ENCODE results near the gene BANP.
A peak's percentile ranks its signal among the peaks of the same experiment; 100 is the strongest.
"Not testable (repeated sequence)": the region's sequence is repeated elsewhere in the genome, so short reads cannot be mapped to it uniquely, and the experiment has no call there.

BANP gene

GRCh38 chr16:88024491-88025085, 73.4 kb downstream of the BANP start:
- not testable (repeated sequence) for H3K9ac ChIP-seq (ENCODE audit: low read length); H3K79me2 ChIP-seq (ENCODE audit: insufficient read depth, low read length); H3K4me3 ChIP-seq (ENCODE audit: low read depth, low read length, poor library complexity, severe bottlenecking); H2AFZ ChIP-seq (ENCODE audit: low read length); H3F3A ChIP-seq (ENCODE audit: insufficient read depth, low read length); H4K20me1 ChIP-seq (ENCODE audit: insufficient read depth, low read length); H3K4me2 ChIP-seq (ENCODE audit: low read length); H3K9me2 ChIP-seq (ENCODE audit: low read depth, low read length); H3K27ac ChIP-seq (ENCODE audit: low read depth, low read length, poor library complexity, severe bottlenecking); H3K9me3 ChIP-seq (ENCODE audit: low read length); H3K27me3 ChIP-seq (ENCODE audit: insufficient read depth, low read length)
- H3K36me3 ChIP-seq (ENCODE audit: insufficient read depth, low read length) = peaks cover 16% of the 10 kb centered on the region
- H3K4me1 ChIP-seq (ENCODE audit: insufficient read depth, low read length, severe bottlenecking) = peaks cover 13% of the 10 kb centered on the region
- TF ChIP-seq CTCF (IDR thresholded peaks at IDR 0.05; ENCODE audit: low read length) = peak; percentile 49

GRCh38 chr16:88025086-88025492, 73.9 kb downstream of the BANP start:
- not testable (repeated sequence) for H3K9me3 ChIP-seq (ENCODE audit: low read length); H3K4me3 ChIP-seq (ENCODE audit: low read depth, low read length, poor library complexity, severe bottlenecking); H3K27ac ChIP-seq (ENCODE audit: low read depth, low read length, poor library complexity, severe bottlenecking); H3F3A ChIP-seq (ENCODE audit: insufficient read depth, low read length); H3K4me2 ChIP-seq (ENCODE audit: low read length); H3K9ac ChIP-seq (ENCODE audit: low read length); H4K20me1 ChIP-seq (ENCODE audit: insufficient read depth, low read length); H3K79me2 ChIP-seq (ENCODE audit: insufficient read depth, low read length); H3K9me2 ChIP-seq (ENCODE audit: low read depth, low read length); H3K27me3 ChIP-seq (ENCODE audit: insufficient read depth, low read length); H2AFZ ChIP-seq (ENCODE audit: low read length)
- peaks cover 16% of the 10 kb centered on the region for H3K36me3 ChIP-seq (ENCODE audit: insufficient read depth, low read length)
- H3K4me1 ChIP-seq (ENCODE audit: insufficient read depth, low read length, severe bottlenecking) = peaks cover 13% of the 10 kb centered on the region

- H3K4me2 ChIP-seq (ENCODE audit: low read length); H3K27ac ChIP-seq (ENCODE audit: low read depth, low read length, poor library complexity, severe bottlenecking); H3K79me2 ChIP-seq (ENCODE audit: insufficient read depth, low read length); H3K27me3 ChIP-seq (ENCODE audit: insufficient read depth, low read length); H3K9ac ChIP-seq (ENCODE audit: low read length); H3K9me2 ChIP-seq (ENCODE audit: low read depth, low read length); H3F3A ChIP-seq (ENCODE audit: insufficient read depth, low read length); H3K9me3 ChIP-seq (ENCODE audit: low read length); H2AFZ ChIP-seq (ENCODE audit: low read length); H3K4me3 ChIP-seq (ENCODE audit: low read depth, low read length, poor library complexity, severe bottlenecking); H4K20me1 ChIP-seq (ENCODE audit: insufficient read depth, low read length): not testable (repeated sequence)
- Histone ChIP-seq H3K4me1 (ENCODE audit: insufficient read depth, low read length, severe bottlenecking) (peaks cover 13% of the 10 kb centered on the region), H3K36me3 (ENCODE audit: insufficient read depth, low read length) (peaks cover 16% of the 10 kb centered on the region)
These were observed 74.8 kb downstream of the BANP start for GRCh38 chr16:88025828-88026555.

- Histone ChIP-seq H3F3A (ENCODE audit: insufficient read depth, low read length) (no peaks in the 10 kb centered on the region), H3K4me2 (ENCODE audit: low read length) (no peak overlapping the region), H3K9me3 (ENCODE audit: low read length) (no peaks in the 10 kb centered on the region), H3K27ac (ENCODE audit: low read depth, low read length, poor library complexity, severe bottlenecking) (no peak overlapping the region), H2AFZ (ENCODE audit: low read length) (no peak overlapping the region), H3K36me3 (ENCODE audit: insufficient read depth, low read length) (peaks cover 13% of the 10 kb centered on the region), H3K4me3 (ENCODE audit: low read depth, low read length, poor library complexity, severe bottlenecking) (no peak overlapping the region), H3K9me2 (ENCODE audit: low read depth, low read length) (no peaks in the 10 kb centered on the region), H3K4me1 (ENCODE audit: insufficient read depth, low read length, severe bottlenecking) (peaks cover 13% of the 10 kb centered on the region), H3K9ac (ENCODE audit: low read length) (no peak overlapping the region), H4K20me1 (ENCODE audit: insufficient read depth, low read length) (no peaks in the 10 kb centered on the region), H3K27me3 (ENCODE audit: insufficient read depth, low read length) (no peaks in the 10 kb centered on the region), H3K79me2 (ENCODE audit: insufficient read depth, low read length) (no peaks in the 10 kb centered on the region)
- no peak for TF ChIP-seq CTCF (IDR thresholded peaks at IDR 0.05; ENCODE audit: low read length)
- no peak for TF ChIP-seq EZH2 (IDR thresholded peaks at IDR 0.05; ENCODE audit: borderline replicate concordance, low read length)
These were observed 76.0 kb downstream of the BANP start for GRCh38 chr16:88026964-88027938.

GRCh38 chr16:88028177-88028930, 77.1 kb downstream of the BANP start:
- H3K27ac ChIP-seq (ENCODE audit: low read depth, low read length, poor library complexity, severe bottlenecking); H3K27me3 ChIP-seq (ENCODE audit: insufficient read depth, low read length); H3K9me3 ChIP-seq (ENCODE audit: low read length); H3F3A ChIP-seq (ENCODE audit: insufficient read depth, low read length); H3K79me2 ChIP-seq (ENCODE audit: insufficient read depth, low read length); H3K4me2 ChIP-seq (ENCODE audit: low read length); H3K9ac ChIP-seq (ENCODE audit: low read length); H3K9me2 ChIP-seq (ENCODE audit: low read depth, low read length); H4K20me1 ChIP-seq (ENCODE audit: insufficient read depth, low read length); H2AFZ ChIP-seq (ENCODE audit: low read length); H3K36me3 ChIP-seq (ENCODE audit: insufficient read depth, low read length); H3K4me3 ChIP-seq (ENCODE audit: low read depth, low read length, poor library complexity, severe bottlenecking): not testable (repeated sequence)
- H3K4me1 ChIP-seq (ENCODE audit: insufficient read depth, low read length, severe bottlenecking) = peaks cover 13% of the 10 kb centered on the region

Measured in OCI-LY1 (cell line).